ENCODE results near the gene ADAP1.

GRCh38 chr7:990933-991728 lies 36.7 kb upstream of the ADAP1 start:
- TF ChIP-seq CTCF (IDR thresholded peaks at IDR 0.05) (no peak), POLR2A (IDR thresholded peaks at IDR 0.05) (no peak), POLR2AphosphoS5 (IDR thresholded peaks at IDR 0.05) (no peak), EP300 (IDR thresholded peaks at IDR 0.05) (no peak)

Data from gastroesophageal sphincter (tissue), 3 donors.